Naive B cell (primary cell): Measurements from ENCODE around the gene CLBA1. TPM values are rescaled to one million over a fixed set of nuclear protein-coding genes. Genes with fewer than 3 reads are reported as not detected.

ENCODE experiments used
- ATAC-seq, 2 donors: fragments of 150-1000 bp; cut with Tn5 transposase; 2 replicates each; pipeline ENCODE4 v1.10.0; 2021; ENCODE audit warnings: low read depth in 2 of 2, mild to moderate bottlenecking in 2 of 2, moderate library complexity in 2 of 2
- DNase-seq: peaks from one replicate; pipeline ENCODE4 v3.0.0; 2022
- H3K27ac Mint-ChIP-seq, 6 donors: one replicate each; pipeline ENCODE4 v1.8.0; 2020 to 2022; ENCODE audit warnings: mild to moderate bottlenecking in 6 of 6, mixed read lengths in 6 of 6, moderate library complexity in 5 of 6, inconsistent platforms in 2 of 6
- H3K27me3 Mint-ChIP-seq, 3 donors: one replicate each; pipeline ENCODE4 v1.8.0; 2021 to 2022; ENCODE audit warnings: mixed read lengths in 3 of 3, mild to moderate bottlenecking in 1 of 3
- H3K36me3 Mint-ChIP-seq, 2 donors: one replicate each; pipeline ENCODE4 v1.8.0; 2020 to 2022; ENCODE audit warnings: mixed read lengths in 2 of 2, inconsistent platforms in 1 of 2, mild to moderate bottlenecking in 1 of 2
- H3K4me1 Mint-ChIP-seq, 3 donors: one replicate each; pipeline ENCODE4 v1.8.0; 2020 to 2022; ENCODE audit warnings: mixed read lengths in 3 of 3, inconsistent platforms in 1 of 3, mild to moderate bottlenecking in 1 of 3, moderate library complexity in 1 of 3
- H3K4me3 Mint-ChIP-seq, 8 donors: one replicate each; pipeline ENCODE4 v1.8.0; 2020 to 2022; ENCODE audit warnings: mild to moderate bottlenecking in 8 of 8, mixed read lengths in 8 of 8, moderate library complexity in 8 of 8, inconsistent platforms in 2 of 8
- H3K9me3 Mint-ChIP-seq, 7 donors: one replicate each; pipeline ENCODE4 v1.8.0; 2020 to 2022; ENCODE audit warnings: mixed read lengths in 7 of 7, mild to moderate bottlenecking in 5 of 7, inconsistent platforms in 2 of 7, moderate library complexity in 1 of 7
- polyA plus RNA-seq, 6 donors: library from polyadenylated mRNA; unstranded; fragments of 300-500 nt; fragmentation: Illumina TruSeq; gene quantifications; one replicate each; pipeline ENCODE4 v1.2.3, GENCODE V29; 2021; ENCODE audit warnings: low read depth in 6 of 6

Gene CLBA1
- polyA plus RNA-seq, 6 donors from 2014 or later: 0.59 to 1.1 (median 0.85) TPM; not detected in 1

DNA sequence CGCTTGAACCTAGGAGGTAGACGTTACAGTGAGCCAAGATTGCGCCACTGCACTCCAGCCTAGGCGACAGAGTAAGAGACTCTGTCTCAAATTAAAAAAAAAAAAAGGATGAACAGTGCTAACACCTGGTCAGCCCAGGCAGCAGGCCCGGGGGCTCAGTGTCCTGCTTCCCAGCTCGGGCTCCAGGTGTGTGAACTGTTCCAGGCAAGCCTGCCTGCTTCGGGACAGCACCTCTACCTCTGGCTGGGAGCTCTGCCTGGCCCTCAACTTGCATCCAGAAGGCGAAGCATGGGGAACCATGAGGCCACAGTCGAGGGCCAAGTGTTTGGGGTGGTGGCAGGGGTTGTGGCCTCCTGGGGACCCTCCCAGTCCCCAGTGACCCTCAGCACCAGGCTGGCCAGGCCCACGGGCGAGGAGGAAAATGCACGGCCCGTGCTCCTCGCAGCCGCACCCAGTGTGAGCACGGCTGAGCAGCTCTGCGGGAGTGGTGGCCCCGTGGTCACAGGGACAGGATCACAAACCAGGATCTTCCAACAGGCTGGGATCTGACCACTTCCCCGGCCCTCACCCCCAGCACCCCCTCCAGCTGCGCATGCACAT lies 19.8 kb downstream of the CLBA1 start:
- no peaks in the 10 kb centered on the region for H3K4me1 Mint-ChIP-seq
- no peak overlapping the region for H3K4me3 Mint-ChIP-seq
- no peak for DNase-seq
- no peaks in the 10 kb centered on the region for H3K36me3 Mint-ChIP-seq
- H3K9me3 Mint-ChIP-seq: no peaks in the 10 kb centered on the region
- no peak overlapping the region for H3K27ac Mint-ChIP-seq
- H3K27me3 Mint-ChIP-seq: no peaks in the 10 kb centered on the region
- ATAC-seq: no peak

DNA sequence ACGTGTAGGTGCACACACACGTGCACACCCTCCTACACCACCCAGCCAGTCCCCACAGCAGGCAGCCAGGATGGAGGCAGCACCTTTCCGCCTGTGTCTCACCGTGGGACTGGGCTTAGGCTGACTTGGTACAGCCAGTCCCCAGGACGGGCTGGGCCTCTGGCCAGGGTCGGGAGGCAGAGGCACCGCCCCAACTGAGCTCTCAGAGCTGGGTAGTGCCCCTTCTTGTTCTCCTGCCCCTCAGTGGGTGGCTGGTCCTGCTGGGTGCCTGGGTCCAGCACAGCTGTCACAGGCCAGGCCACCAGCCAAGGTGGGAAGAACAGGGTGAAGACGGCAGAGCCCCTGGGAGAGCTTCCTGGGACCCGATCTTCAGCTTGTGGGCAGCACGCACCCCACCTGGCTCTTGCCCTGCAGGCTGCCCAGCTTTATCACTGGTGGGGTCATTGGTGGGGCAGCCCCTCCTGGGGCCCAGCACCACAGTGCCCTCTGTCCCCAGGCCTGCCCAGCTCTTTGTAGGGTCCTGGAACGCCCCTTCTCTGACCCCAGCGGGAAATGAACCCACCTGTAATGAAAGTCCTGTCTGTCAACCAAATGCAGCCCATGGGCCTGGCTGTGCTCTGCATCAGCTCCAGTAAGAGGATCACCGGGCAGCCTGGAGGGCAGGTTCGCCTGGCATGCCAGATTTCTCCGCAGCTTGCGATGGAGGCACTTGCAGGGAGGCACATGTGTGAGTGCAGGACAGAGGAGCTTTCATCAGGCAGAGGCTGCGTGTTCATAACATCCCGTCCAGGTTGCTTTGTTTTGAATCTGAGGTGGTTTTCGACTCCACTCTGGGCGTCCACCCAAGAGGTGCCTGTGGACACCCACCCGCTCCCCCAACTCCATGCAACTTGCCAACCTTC lies 20.6 kb downstream of the CLBA1 start:
- Mint-ChIP-seq H3K27me3 (no peaks in the 10 kb centered on the region), H3K36me3 (no peaks in the 10 kb centered on the region), H3K4me3 (peak overlapping the region in 1 of 8 donors; percentile 52), H3K27ac (peak overlapping the region in 1 of 6 donors; percentile 27), H3K9me3 (no peaks in the 10 kb centered on the region), H3K4me1 (no peaks in the 10 kb centered on the region)
- DNase-seq (no peak), ATAC-seq (no peak)

DNA sequence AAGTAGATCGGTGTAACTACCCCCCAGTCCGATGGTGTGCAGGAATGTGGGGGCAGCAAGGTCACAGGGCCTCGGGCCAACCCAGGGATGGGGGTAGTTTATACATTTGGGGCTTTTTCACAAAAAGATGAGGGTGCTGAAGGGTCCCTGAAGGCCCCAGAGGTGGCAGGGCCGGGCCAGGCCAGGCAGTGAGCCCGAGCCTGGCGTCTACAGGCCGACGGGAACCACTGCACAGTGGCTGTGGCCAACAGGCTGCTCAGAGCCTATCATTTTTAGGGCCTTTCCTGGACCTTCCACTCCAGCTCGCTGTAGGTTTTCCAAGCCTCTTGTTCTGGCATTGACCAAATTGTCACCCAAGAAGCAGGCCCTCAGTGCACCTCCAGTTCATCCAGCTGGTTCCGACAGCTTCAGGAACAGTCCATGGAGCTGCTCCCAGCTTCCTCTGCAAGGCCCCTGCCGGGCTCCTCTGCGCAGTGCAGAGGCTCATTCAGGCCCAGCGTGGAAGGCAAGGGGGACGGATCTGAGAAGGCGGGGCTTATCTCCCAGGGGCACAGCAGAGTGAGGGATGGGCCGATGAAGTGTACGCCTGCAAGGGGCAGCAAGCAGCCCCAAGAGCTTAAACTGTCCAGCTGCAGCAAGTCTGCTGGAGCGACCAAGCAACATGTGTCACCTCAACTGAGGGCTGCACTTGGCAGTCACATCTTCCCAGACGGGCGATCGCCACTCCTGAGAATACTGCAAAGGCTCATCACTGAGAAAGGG lies 21.4 kb downstream of the CLBA1 start:
- H3K4me3 Mint-ChIP-seq: no peak overlapping the region
- H3K9me3 Mint-ChIP-seq: no peaks in the 10 kb centered on the region
- no peak overlapping the region for H3K27ac Mint-ChIP-seq
- no peaks in the 10 kb centered on the region for H3K36me3 Mint-ChIP-seq
- ATAC-seq: no peak
- no peak for DNase-seq
- H3K27me3 Mint-ChIP-seq: no peaks in the 10 kb centered on the region
- H3K4me1 Mint-ChIP-seq: peaks cover 0 to 2% (median 1%) of the 10 kb centered on the region in 3 donors

DNA sequence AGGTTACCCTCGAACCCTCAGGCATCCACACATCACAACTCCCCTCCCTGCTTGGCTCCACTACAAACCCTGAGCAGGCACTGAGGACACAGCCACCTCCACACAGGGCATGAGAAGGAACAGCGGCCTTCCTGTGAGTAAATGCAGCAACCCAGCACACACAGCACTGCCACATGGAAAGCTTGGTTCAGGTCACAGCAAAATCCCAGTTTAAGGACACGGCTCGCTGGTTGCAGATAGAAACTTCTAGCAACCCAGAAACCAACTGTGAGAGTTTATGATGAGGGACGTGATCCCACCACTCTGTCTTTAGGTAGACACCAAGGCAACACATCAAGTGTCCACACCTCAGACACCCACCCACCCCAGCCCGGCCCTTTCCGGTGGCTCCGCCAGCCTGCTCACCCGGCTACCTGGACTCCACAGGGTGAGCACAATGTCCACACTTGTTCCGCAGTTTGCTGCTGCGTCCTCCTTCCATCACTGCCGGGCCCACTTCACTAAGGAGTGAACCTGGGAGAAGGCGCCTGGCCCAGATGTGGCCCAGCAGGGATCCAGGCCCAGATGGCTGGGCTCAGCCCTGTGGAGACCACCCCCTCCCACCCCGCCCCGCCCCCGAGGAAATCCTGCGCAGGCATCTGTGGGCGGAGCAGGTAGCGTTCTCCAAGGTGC lies 22.1 kb downstream of the CLBA1 start:
- no peak overlapping the region for H3K4me3 Mint-ChIP-seq
- peak overlapping the region in 1 of 6 donors; percentile 24 for H3K27ac Mint-ChIP-seq
- no peaks in the 10 kb centered on the region for H3K9me3 Mint-ChIP-seq
- peaks cover 0 to 9% (median 4%) of the 10 kb centered on the region in 3 donors for H3K4me1 Mint-ChIP-seq
- DNase-seq: no peak
- H3K27me3 Mint-ChIP-seq: no peaks in the 10 kb centered on the region
- no peak for ATAC-seq
- H3K36me3 Mint-ChIP-seq: no peaks in the 10 kb centered on the region

DNA sequence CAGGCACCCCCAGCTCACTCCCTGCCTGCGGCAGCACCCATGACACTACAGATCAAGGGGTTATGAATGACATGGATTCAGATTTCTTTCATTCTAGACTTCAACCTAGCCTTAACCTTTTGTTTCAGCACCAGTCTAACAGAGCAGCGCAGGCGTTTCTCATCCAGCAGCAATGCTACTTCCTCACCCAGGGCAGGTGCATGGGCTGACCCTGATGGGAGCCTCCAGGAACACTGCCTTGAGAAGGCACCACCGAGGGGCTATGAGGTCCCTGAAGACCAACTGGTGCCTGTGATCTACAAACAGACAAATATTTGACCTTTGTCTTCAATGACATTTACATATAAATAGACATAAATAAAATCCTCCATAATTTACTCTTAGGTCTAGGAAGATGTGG lies 24.5 kb downstream of the CLBA1 start:
- Mint-ChIP-seq H3K9me3 (no peaks in the 10 kb centered on the region), H3K4me3 (no peak overlapping the region), H3K4me1 (peaks cover 14 to 25% (median 18%) of the 10 kb centered on the region in 3 donors), H3K27ac (no peak overlapping the region), H3K36me3 (no peaks in the 10 kb centered on the region), H3K27me3 (no peaks in the 10 kb centered on the region)
- DNase-seq (no peak), ATAC-seq (no peak)

DNA sequence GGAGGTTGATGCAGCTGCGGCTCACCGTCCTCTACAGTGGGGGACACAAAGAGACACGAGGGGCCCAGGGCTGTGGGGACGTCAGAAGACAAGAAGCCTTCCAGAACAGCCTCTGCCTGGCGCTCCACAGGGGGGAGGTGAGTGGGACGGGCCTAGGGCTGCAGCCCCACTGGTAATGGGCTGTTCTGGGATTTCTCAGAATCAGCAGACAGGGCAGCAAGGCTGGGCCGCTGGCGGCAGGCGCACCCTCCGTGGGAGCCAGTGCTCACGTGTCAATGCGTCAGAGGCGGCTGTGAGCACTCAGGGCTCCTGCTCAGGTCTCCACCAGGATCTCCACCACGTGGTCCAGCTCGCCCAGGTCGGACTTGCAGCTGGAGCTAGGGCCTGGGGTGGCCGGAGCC lies 25.3 kb downstream of the CLBA1 start:
- Mint-ChIP-seq H3K4me3 (no peak overlapping the region), H3K9me3 (no peaks in the 10 kb centered on the region), H3K4me1 (peaks cover 15 to 33% (median 26%) of the 10 kb centered on the region in 3 donors), H3K27ac (no peak overlapping the region), H3K27me3 (no peaks in the 10 kb centered on the region), H3K36me3 (no peaks in the 10 kb centered on the region)
- ATAC-seq: no peak
- no peak for DNase-seq

DNA sequence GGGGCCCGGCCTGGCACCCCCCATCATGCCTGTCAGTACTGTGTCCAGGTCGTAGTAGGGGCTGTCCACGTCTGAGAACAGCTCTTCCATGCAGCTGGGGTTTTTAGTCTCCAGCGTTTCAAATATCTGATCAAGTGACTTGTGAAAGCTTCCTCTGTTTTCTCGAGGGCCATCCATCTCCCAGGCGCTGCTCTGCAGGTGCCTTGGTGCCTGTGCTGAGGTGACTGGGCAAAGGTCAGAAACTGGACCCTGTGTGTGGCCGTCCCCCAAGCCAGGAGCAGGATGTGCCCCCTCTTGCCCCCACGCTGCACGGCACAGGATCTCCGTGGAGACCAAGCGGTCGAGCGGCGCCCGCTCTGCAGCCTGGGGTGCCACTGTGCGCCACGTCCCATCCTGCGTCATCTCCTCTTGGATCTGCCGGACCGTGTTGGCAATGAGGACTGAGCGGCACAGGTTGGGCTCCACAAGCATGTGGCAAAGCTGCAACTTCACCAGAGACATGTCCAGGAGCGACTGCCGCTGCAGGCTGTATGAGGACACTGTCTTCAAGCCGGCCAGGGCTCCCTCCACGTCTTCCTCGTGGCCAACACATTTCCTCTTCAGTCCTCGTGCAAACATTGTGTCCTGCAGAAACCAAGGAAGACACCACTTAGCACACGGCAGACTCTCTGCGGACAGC lies 25.9 kb downstream of the CLBA1 start:
- peaks cover 20 to 39% (median 32%) of the 10 kb centered on the region in 3 donors for H3K4me1 Mint-ChIP-seq
- DNase-seq (no peak), ATAC-seq (no peak)
- H3K36me3 Mint-ChIP-seq: no peaks in the 10 kb centered on the region
- H3K27ac Mint-ChIP-seq: no peak overlapping the region
- no peaks in the 10 kb centered on the region for H3K27me3 Mint-ChIP-seq
- no peak overlapping the region for H3K4me3 Mint-ChIP-seq
- no peaks in the 10 kb centered on the region for H3K9me3 Mint-ChIP-seq

DNA sequence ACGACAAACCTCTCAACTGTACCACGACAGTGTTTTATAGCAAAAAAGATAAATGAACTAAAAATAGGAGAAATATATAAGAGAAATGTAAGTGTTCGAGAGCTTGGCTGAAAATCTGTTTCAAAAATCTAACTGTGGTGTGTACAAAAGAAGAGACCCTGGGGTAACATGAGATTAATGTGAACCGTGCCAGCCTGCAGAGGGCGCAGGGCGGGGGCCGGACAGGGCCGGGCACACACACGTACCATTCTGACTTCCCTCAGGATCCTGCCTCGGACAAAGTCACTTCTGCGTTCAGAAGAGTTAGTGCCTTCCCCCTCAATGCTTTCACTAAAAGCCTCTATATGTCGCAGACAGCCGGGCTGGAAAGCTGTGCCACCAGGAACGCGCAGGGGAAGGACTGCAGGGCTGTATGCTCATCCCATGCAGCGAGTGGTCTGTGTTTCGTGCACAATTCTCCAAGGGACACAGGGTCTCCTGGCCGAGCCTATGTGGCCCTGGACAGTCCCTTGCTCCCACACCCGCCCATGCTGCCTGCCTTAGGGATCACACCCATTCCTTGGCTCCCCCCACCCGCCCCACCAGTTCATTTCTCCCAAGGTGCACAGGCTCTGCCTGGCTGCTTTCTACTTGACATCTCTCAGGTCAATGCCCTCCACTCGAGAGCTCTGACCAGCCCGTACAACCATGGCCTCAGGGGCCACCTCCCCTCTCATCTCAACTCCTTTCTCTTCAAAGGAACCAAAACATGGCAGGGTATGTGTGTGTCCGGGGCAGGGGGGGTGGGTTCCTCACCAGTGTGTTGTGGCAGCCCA lies 26.8 kb downstream of the CLBA1 start:
- H3K4me3 Mint-ChIP-seq: no peak overlapping the region
- no peaks in the 10 kb centered on the region for H3K9me3 Mint-ChIP-seq
- ATAC-seq: no peak
- H3K27me3 Mint-ChIP-seq: no peaks in the 10 kb centered on the region
- no peak for DNase-seq
- no peaks in the 10 kb centered on the region for H3K36me3 Mint-ChIP-seq
- peaks cover 25 to 44% (median 34%) of the 10 kb centered on the region in 3 donors for H3K4me1 Mint-ChIP-seq
- H3K27ac Mint-ChIP-seq: no peak overlapping the region

DNA sequence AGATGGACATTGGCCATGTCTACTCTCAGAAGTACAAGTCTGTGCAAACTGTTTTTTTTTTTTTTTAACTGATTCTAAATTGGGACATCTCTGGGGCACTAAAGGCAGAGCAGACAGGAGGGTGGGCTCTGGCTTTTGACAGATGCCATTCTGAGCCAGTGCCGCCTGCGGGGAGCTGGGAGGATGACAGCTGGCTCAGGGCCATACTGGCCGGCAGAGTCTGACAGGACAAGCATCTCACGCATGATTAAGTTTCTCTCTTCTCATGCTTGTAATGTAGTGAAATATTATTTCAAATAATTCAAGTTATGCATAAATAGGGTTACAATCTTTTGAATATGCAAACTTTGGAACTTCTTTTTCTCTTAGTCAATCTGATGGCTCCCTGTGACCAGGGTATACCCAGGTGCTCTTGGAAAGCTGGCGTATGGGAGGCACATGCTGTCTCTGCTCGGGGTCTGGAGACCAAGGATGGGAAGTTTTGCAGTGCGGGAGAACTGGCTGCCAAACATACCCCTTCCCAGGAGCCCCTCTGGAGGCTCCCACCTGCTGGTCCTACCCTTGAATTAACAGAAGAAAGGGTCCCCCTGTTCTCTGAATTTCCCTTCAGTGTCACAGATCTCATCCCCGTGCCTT lies 27.7 kb downstream of the CLBA1 start:
- H3K4me1 Mint-ChIP-seq: peaks cover 25 to 44% (median 41%) of the 10 kb centered on the region in 3 donors
- H3K36me3 Mint-ChIP-seq: no peaks in the 10 kb centered on the region
- H3K27me3 Mint-ChIP-seq: no peaks in the 10 kb centered on the region
- no peak overlapping the region for H3K4me3 Mint-ChIP-seq
- H3K27ac Mint-ChIP-seq: no peak overlapping the region
- no peaks in the 10 kb centered on the region for H3K9me3 Mint-ChIP-seq
- ATAC-seq (no peak), DNase-seq (no peak)

DNA sequence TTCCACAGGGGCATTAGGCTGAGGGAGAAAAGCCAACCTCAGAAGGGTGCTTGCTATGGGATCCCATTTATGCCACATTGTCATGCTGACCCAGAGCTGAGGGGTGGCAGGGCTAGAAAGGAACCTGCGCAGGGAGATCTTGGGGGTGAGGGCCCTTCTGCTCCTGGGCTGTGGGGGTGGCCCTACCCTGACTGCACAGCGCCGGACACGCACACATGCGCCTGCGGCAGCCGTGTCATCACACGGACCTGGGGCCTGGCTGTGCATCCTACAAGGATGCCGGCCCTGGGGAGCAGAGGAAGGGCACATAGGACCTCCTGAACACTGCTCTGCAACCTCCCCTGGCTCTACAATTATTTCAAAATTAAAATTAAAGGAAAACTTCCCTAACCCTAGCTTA lies 28.4 kb downstream of the CLBA1 start:
- no peak for ATAC-seq
- H3K27me3 Mint-ChIP-seq: no peaks in the 10 kb centered on the region
- no peaks in the 10 kb centered on the region for H3K36me3 Mint-ChIP-seq
- H3K9me3 Mint-ChIP-seq: no peaks in the 10 kb centered on the region
- H3K4me1 Mint-ChIP-seq: peaks cover 25 to 48% (median 46%) of the 10 kb centered on the region in 3 donors
- DNase-seq: no peak
- H3K27ac Mint-ChIP-seq: peak overlapping the region in 2 of 6 donors; percentile 38 to 76
- no peak overlapping the region for H3K4me3 Mint-ChIP-seq

DNA sequence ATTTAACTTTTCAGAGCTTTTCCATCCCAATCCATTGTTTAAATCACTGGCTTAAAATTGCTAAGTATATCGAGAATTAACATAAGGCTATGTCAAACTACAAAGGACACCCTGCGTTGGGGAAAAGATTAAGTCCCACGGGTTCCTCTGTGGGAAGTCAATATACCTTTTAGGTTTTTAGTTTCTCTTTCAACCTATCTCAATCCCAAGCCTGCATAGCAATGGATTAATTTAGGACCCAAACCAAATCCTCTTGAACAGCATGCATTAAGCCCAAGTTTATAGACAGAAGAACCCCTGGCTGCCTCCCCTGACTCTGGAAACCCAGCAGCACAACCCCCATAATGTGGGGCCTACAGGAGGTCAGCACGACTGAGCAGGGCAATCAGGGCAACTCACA lies 29.0 kb downstream of the CLBA1 start:
- DNase-seq: no peak
- no peak for ATAC-seq
- peaks cover 25 to 54% (median 52%) of the 10 kb centered on the region in 3 donors for H3K4me1 Mint-ChIP-seq
- no peak overlapping the region for H3K27ac Mint-ChIP-seq
- H3K36me3 Mint-ChIP-seq: no peaks in the 10 kb centered on the region
- no peaks in the 10 kb centered on the region for H3K9me3 Mint-ChIP-seq
- H3K27me3 Mint-ChIP-seq: no peaks in the 10 kb centered on the region
- no peak overlapping the region for H3K4me3 Mint-ChIP-seq

DNA sequence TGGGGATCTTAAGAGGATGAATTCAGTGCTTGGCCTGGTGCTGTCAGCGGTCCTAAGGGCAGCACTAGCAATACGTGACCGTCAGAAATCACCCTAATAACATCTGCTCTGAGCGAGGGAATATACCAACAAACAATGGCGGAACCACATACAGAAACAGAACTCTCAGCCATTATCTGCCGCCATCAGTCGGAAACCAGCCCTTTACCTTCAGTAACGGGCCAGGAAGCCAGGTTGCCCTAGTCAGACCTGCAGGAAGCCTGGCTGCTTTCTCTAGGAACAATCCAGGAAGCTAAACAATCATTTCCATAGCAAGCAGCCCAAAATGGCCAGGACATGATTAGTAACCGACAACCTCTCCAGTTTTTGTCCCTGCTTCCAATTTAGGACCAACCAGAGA lies 29.7 kb downstream of the CLBA1 start:
- no peak for ATAC-seq
- Mint-ChIP-seq H3K4me1 (peaks cover 29 to 60% (median 58%) of the 10 kb centered on the region in 3 donors), H3K4me3 (peak overlapping the region in 1 of 8 donors; percentile 50), H3K9me3 (no peaks in the 10 kb centered on the region), H3K36me3 (no peaks in the 10 kb centered on the region), H3K27me3 (no peaks in the 10 kb centered on the region), H3K27ac (peak overlapping the region in 2 of 6 donors; percentile 45 to 56)
- DNase-seq: no peak
